PC-9 (cell line): ENCODE data around the gene ZNF599. TPM values are rescaled to one million over a fixed set of nuclear protein-coding genes. Genes with fewer than 3 reads are reported as not detected.

Experiments
- Bru-seq: library from RNA; stranded (reverse); fragments of 400-500 nt; gene quantifications from one replicate; lab custom pipeline; 2021; lab: Mats Ljungman, UMichigan
- BruChase-seq, 2 experiments: library from RNA; stranded (reverse); fragments of 400-500 nt; gene quantifications; one replicate each; lab custom pipeline; 2021; lab: Mats Ljungman, UMichigan
- BruUV-seq: library from RNA; stranded (reverse); fragments of 400-500 nt; replicated peaks from 2 replicates; lab custom pipeline; 2021; lab: Mats Ljungman, UMichigan
- CTCF ChIA-PET: fragments of 300-600 bp; sonication (Branson Sonifier 250); formaldehyde crosslinking; loops from one replicate; lab custom pipeline; 2022; ENCODE audit warnings: antibody characterized with exemption; lab: Charles Lee
- POLR2A ChIA-PET: fragments of 300-600 bp; sonication (Branson Sonifier 250); formaldehyde crosslinking; loops from one replicate; lab custom pipeline; 2022; ENCODE audit warnings: antibody characterized with exemption; ENCODE audit not compliant: unreplicated experiment; lab: Charles Lee
- DNase-seq, 2 experiments: peaks; one replicate each; pipeline versions ENCODE4 v3.0.0 to v3.0.0-alpha.2; 2015 to 2022; ENCODE audit warnings: mixed read lengths in 1 of 2
- H2AFZ ChIP-seq: fragments of 200-600 bp; sonication (generic); 2 replicates; pipeline ENCODE4 v1.8.1; 2017; ENCODE audit warnings: antibody characterized with exemption
- H3F3A ChIP-seq: fragments of 200-600 bp; sonication (generic); 2 replicates; pipeline ENCODE4 v1.8.1; 2017; ENCODE audit warnings: antibody characterized with exemption, mild to moderate bottlenecking, low read depth; ENCODE audit not compliant: insufficient read depth
- H3K27ac ChIP-seq: fragments of 200-600 bp; sonication (generic); 2 replicates; pipeline ENCODE4 v1.6.1; 2016; ENCODE audit warnings: mixed run types
- H3K27me3 ChIP-seq: fragments of 200-600 bp; sonication (generic); 2 replicates; pipeline ENCODE4 v1.6.1; 2016; ENCODE audit warnings: low read depth, mixed run types; ENCODE audit not compliant: insufficient read depth
- H3K36me3 ChIP-seq: fragments of 200-600 bp; sonication (generic); 2 replicates; pipeline ENCODE4 v1.6.1; 2016; ENCODE audit warnings: low read depth, mixed run types
- H3K4me1 ChIP-seq: fragments of 200-600 bp; sonication (generic); replicated peaks from 2 replicates; pipeline ENCODE4 v1.6.1; 2016; ENCODE audit warnings: mixed run types; ENCODE audit not compliant: insufficient read depth
- H3K4me2 ChIP-seq: fragments of 200-600 bp; sonication (generic); 2 replicates; pipeline ENCODE4 v1.6.1; 2017; ENCODE audit warnings: mixed run types
- H3K4me3 ChIP-seq: fragments of 200-600 bp; sonication (generic); 2 replicates; pipeline ENCODE4 v1.6.1; 2016; ENCODE audit warnings: mixed run types
- H3K79me2 ChIP-seq: fragments of 200-600 bp; sonication (generic); 2 replicates; pipeline ENCODE4 v1.6.1; 2017; ENCODE audit warnings: low read depth, mixed run types
- H3K9me2 ChIP-seq: fragments of 200-600 bp; sonication (generic); 2 replicates; pipeline ENCODE4 v1.8.1; 2017; ENCODE audit warnings: mild to moderate bottlenecking; ENCODE audit not compliant: insufficient read depth
- H3K9me3 ChIP-seq: fragments of 200-600 bp; sonication (generic); 2 replicates; pipeline ENCODE4 v1.8.1; 2016; ENCODE audit warnings: low read depth; ENCODE audit not compliant: insufficient read depth
- H4K20me1 ChIP-seq: fragments of 200-600 bp; sonication (generic); 2 replicates; pipeline ENCODE4 v1.8.1; 2017; ENCODE audit not compliant: insufficient read depth
- CTCF ChIP-seq: fragments of 200-600 bp; sonication (generic); conservative IDR thresholded peaks from 2 replicates; pipeline ENCODE4 v1.6.1; 2017; ENCODE audit warnings: mixed run types, antibody characterized with exemption, mild to moderate bottlenecking, moderate library complexity
- EZH2 ChIP-seq: fragments of 200-600 bp; sonication (generic); IDR thresholded peaks from 2 replicates; pipeline ENCODE4 v1.8.0; 2017; ENCODE audit warnings: antibody characterized with exemption, low read depth
- intact Hi-C: fragments of 100-400 bp; cut with micrococcal nuclease; formaldehyde crosslinking; loops from one replicate; pipeline ENCODE4 v1.10.0; 2022; ENCODE audit not compliant: unreplicated experiment
- long read RNA-seq: library from polyadenylated mRNA; stranded (forward); transcript quantifications from one replicate; pipeline ENCODE4 v2.0.0, GENCODE V29; 2022
- total RNA-seq: library from RNA; stranded (reverse); gene quantifications from 2 replicates; pipeline ENCODE4 v1.2.3, GENCODE V29; 2021

ZNF599 gene
- total RNA-seq (9.2 and 12.4 TPM in 2 replicates), Bru-seq, nascent RNA (percentile 47 among the genes with signal in this experiment), BruChase-seq, experiment 1, labeled RNA remaining after a 2-hour chase (percentile 55 among the genes with signal in this experiment), BruChase-seq, experiment 2, labeled RNA remaining after a 6-hour chase (percentile 45 among the genes with signal in this experiment)
- long read RNA-seq, transcript ZNF599-203 (3 exons, 948 nt), result major isoform, 9 of 13 reads
- long read RNA-seq, partial matches to known transcripts, result 0 of 13 reads
- long read RNA-seq, other reads (novel, unspliced or antisense), result 3 of 13 reads

- Histone ChIP-seq H2AFZ (peak within 1 kb of the TSS; percentile 98), H4K20me1 (no peaks in the 10 kb centered on the region), H3K4me3 (peak within 1 kb of the TSS; percentile 75), H3K27ac (no peak within 1 kb of the TSS), H3K27me3 (no peaks in the 10 kb centered on the region), H3K4me1 (no peaks in the 10 kb centered on the region), H3K4me2 (peak within 1 kb of the TSS; percentile 77), H3K36me3 (0 out of 2 replicates have a peak, but pooled peaks cover 6% of the 10 kb centered on the region), H3K79me2 (no peaks in the 10 kb centered on the region), H3K9me2 (no peaks in the 10 kb centered on the region), H3K9me3 (no peaks in the 10 kb centered on the region), H3F3A (no peaks in the 10 kb centered on the region)
- BruUV-seq, result TSS peak; percentile 68
- peak; percentile 71 to 84 for DNase-seq
- intact Hi-C loops, result loop anchor here (1.0 kb wide), 1 partner anchor 39 kb away; the partner anchor contains the start of gene ZNF181
- CTCF ChIA-PET, result no interaction called here
- POLR2A ChIA-PET, result interaction anchor here (0.8 kb wide), 1 partner anchor 96 kb away, joined by 3 read pairs; the partner anchor contains the start of gene ZNF302
- TF ChIP-seq EZH2 (no peak), CTCF (no peak)
These were observed at the start of gene ZNF599 for GRCh38 chr19:34772697-34773554. Gene ZNF599, minus strand, starts transcription at chr19:34773215. Its CDS starts 374 bp downstream, at chr19:34772841.

- H2AFZ ChIP-seq, result no peak overlapping the region
- no peak for TF ChIP-seq EZH2
- no peak for TF ChIP-seq CTCF
- no peak overlapping the region for H3K4me3 ChIP-seq
- intact Hi-C loops, result no loop called here
- H3K9me3 ChIP-seq, result no peaks in the 10 kb centered on the region
- no TSS peak for BruUV-seq
- no peaks in the 10 kb centered on the region for H4K20me1 ChIP-seq
- H3K4me1 ChIP-seq, result no peaks in the 10 kb centered on the region
- H3K27me3 ChIP-seq, result peaks cover 54% of the 10 kb centered on the region
- CTCF ChIA-PET, result interaction anchor here (0.5 kb wide), 1 partner anchor 73 kb away, joined by 3 read pairs; no protein-coding TSS in a partner anchor
- no peak overlapping the region for H3K27ac ChIP-seq
- POLR2A ChIA-PET, result no interaction called here
- H3K36me3 ChIP-seq, result no peaks in the 10 kb centered on the region
- no peaks in the 10 kb centered on the region for H3K9me2 ChIP-seq
- H3K4me2 ChIP-seq, result no peak overlapping the region
- H3K79me2 ChIP-seq, result no peaks in the 10 kb centered on the region
- no peak for DNase-seq
- H3F3A ChIP-seq, result no peaks in the 10 kb centered on the region
These were observed 45.3 kb upstream of the ZNF599 start for GRCh38 chr19:34818270-34818669.

- peaks cover 46% of the 10 kb centered on the region for H3K27me3 ChIP-seq
- DNase-seq, result no peak
- H3K27ac ChIP-seq, result no peak overlapping the region
- ChIA-PET CTCF (no interaction called here), POLR2A (no interaction called here)
- BruUV-seq, result no TSS peak
- no peaks in the 10 kb centered on the region for H3F3A ChIP-seq
- H3K79me2 ChIP-seq, result no peaks in the 10 kb centered on the region
- intact Hi-C loops, result no loop called here
- no peaks in the 10 kb centered on the region for H4K20me1 ChIP-seq
- TF ChIP-seq EZH2 (no peak), CTCF (no peak)
- H3K4me3 ChIP-seq, result no peak overlapping the region
- no peak overlapping the region for H2AFZ ChIP-seq
- no peaks in the 10 kb centered on the region for H3K9me2 ChIP-seq
- no peak overlapping the region for H3K4me2 ChIP-seq
- no peaks in the 10 kb centered on the region for H3K9me3 ChIP-seq
- H3K36me3 ChIP-seq, result no peaks in the 10 kb centered on the region
- no peaks in the 10 kb centered on the region for H3K4me1 ChIP-seq
These were observed 43.7 kb upstream of the ZNF599 start for GRCh38 chr19:34816708-34817107.
